Aortic smooth muscle cell (primary cell): Measurements from ENCODE around the gene PIAS1. TPM values are rescaled to one million over a fixed set of nuclear protein-coding genes. Genes with fewer than 3 reads are reported as not detected.

Source experiments
- total RNA-seq: library from RNA; depleted of rRNA; stranded (reverse); fragments of >200 nt; gene quantifications from 2 replicates; pipeline ENCODE4 v1.2.3, GENCODE V29; 2014

Gene PIAS1
- total RNA-seq: 10.2 and 16.0 TPM in 2 replicates

GRCh38 chr15:68053701-68054627 lies at the start of gene PIAS1:
Gene PIAS1 (plus strand): TSS chr15:68054315. CDS start chr15:68054327, 12 bp downstream.

GRCh38 chr15:68204776-68205557 lies 150.9 kb downstream of the PIAS1 start, which contains the start of gene CALML4:
Gene CALML4 (minus strand): TSS chr15:68205332. CDS start chr15:68205247, 85 bp downstream.

GRCh38 chr15:68229386-68230156 lies 175.5 kb downstream of the PIAS1 start, which contains the start of gene CLN6:
Gene CLN6 (minus strand): TSS chr15:68229728. CDS start chr15:68229584, 144 bp downstream.

Other genes with a start within 250 kb of the PIAS1 start
- under 0.01 and 0.19 TPM in 2 replicates for gene SKOR1, start 228.8 kb upstream of the PIAS1 start, total RNA-seq
- gene RNU6-1, start 214.3 kb upstream of the PIAS1 start, total RNA-seq: not detected in 2 replicates
- gene CALML4, start 151.0 kb downstream of the PIAS1 start, total RNA-seq: 1.6 and 2.9 TPM in 2 replicates
- gene CLN6, start 175.4 kb downstream of the PIAS1 start, total RNA-seq: 7.9 and 10.6 TPM in 2 replicates
- 44.9 and 45.4 TPM in 2 replicates for gene FEM1B, start 223.4 kb downstream of the PIAS1 start, total RNA-seq